AG04450 (cell line): ENCODE measurements around the gene OSER1. TPM values are rescaled to one million over a fixed set of nuclear protein-coding genes. Genes with fewer than 3 reads are reported as not detected.

Source experiments
- CTCF ChIA-PET: fragments of 300-600, 350-600 bp; formaldehyde crosslinking; extraction: SDS; loops from one replicate; lab custom pipeline; 2022; ENCODE audit warnings: antibody characterized with exemption, inconsistent platforms; lab: Charles Lee
- POLR2A ChIA-PET: fragments of 350-600 bp; formaldehyde crosslinking; extraction: SDS; loops from one replicate; lab custom pipeline; 2021; ENCODE audit warnings: antibody characterized with exemption, inconsistent platforms; lab: Yijun Ruan, JAX
- DNase-seq: peaks from one replicate; pipeline ENCODE4 v3.0.0-alpha.2; 2011; ENCODE audit warnings: low read depth, low spot score
- H3K27ac ChIP-seq: one replicate; pipeline ENCODE4 v1.5.1; 2012; ENCODE audit warnings: low read depth, low read length, control low read depth
- H3K27me3 ChIP-seq: one replicate; pipeline ENCODE4 v1.6.0; 2012; ENCODE audit warnings: low read length; ENCODE audit not compliant: control insufficient read depth, insufficient read depth
- H3K4me3 ChIP-seq: 2 replicates; pipeline ENCODE4 v1.5.1; 2011; ENCODE audit warnings: mild to moderate bottlenecking, low read depth, low read length, control low read depth
- H3K9me3 ChIP-seq: 2 replicates; pipeline ENCODE4 v1.5.1; 2012; ENCODE audit warnings: low read length; ENCODE audit not compliant: control insufficient read depth, insufficient read depth
- CTCF ChIP-seq: IDR thresholded peaks from 2 replicates; pipeline ENCODE4 v1.5.1; 2011; ENCODE audit warnings: low read depth, low read length, control low read depth, inconsistent platforms
- polyA plus RNA-seq: library from polyadenylated mRNA; depleted of rRNA; stranded (reverse); fragments of >200 nt; gene quantifications from 2 replicates; pipeline ENCODE4 v1.2.3, GENCODE V29; 2011

Gene OSER1
- polyA plus RNA-seq, 1 experiment = 59.3 TPM

GRCh38 chr20:44215125-44215524 is 4.6 kb upstream of the OSER1 start:
- TF ChIP-seq CTCF = peak; percentile 92
- Histone ChIP-seq H3K4me3 (no peak overlapping the region), H3K27me3 (no peaks in the 10 kb centered on the region), H3K9me3 (no peaks in the 10 kb centered on the region), H3K27ac (no peak overlapping the region)
- peak; percentile 37 for DNase-seq
- ChIA-PET CTCF (interaction anchor here (0.8 to 9.2 kb wide), 19 partner anchors 10 to 419 kb away, joined by 3 to 287 read pairs (median 5); partner anchors contain the start of genes FITM2 and GDAP1L1), POLR2A (no interaction called here)

GRCh38 chr20:44212792-44213191 is 2.2 kb upstream of the OSER1 start:
- TF ChIP-seq CTCF = no peak
- DNase-seq = no peak
- Histone ChIP-seq H3K27ac (no peak overlapping the region), H3K4me3 (no peak overlapping the region), H3K27me3 (no peaks in the 10 kb centered on the region), H3K9me3 (no peaks in the 10 kb centered on the region)
- CTCF ChIA-PET = interaction anchor here (1.0 to 9.2 kb wide), 4 partner anchors 23 to 535 kb away, joined by 4 to 287 read pairs (median 8); partner anchors contain the start of gene FITM2
- POLR2A ChIA-PET = no interaction called here

- POLR2A ChIA-PET = no interaction called here
- CTCF ChIA-PET = interaction anchor here (0.5 to 9.2 kb wide), 4 partner anchors 22 to 260 kb away, joined by 3 to 287 read pairs (median 8); partner anchors contain the start of gene FITM2
- Histone ChIP-seq H3K9me3 (no peaks in the 10 kb centered on the region), H3K27me3 (no peaks in the 10 kb centered on the region), H3K4me3 (peak overlapping the region; percentile 81), H3K27ac (peak overlapping the region; percentile 83)
- no peak for TF ChIP-seq CTCF
- no peak for DNase-seq
Observed at GRCh38 chr20:44211177-44212039, 837 bp upstream of the OSER1 start.

- ChIA-PET POLR2A (no interaction called here), CTCF (interaction anchor here (1.0 kb wide), 1 partner anchor 101 kb away, joined by 4 read pairs; the partner anchor contains the start of gene FITM2)
- Histone ChIP-seq H3K9me3 (no peaks in the 10 kb centered on the region), H3K4me3 (peak overlapping the region; percentile 95), H3K27me3 (no peaks in the 10 kb centered on the region), H3K27ac (peak overlapping the region; percentile 89)
- no peak for DNase-seq
- no peak for TF ChIP-seq CTCF
Observed at GRCh38 chr20:44209686-44210405, 725 bp downstream of the OSER1 start.
